Activated naive CD4-positive, alpha-beta T cell (primary cell): ENCODE data around the gene SCN1A.

Source experiments
- DNase-seq, 4 experiments: peaks; one replicate each; lab custom pipeline; 2025; lab: John Stamatoyannopoulos, UW

Gene SCN1A

DNA sequence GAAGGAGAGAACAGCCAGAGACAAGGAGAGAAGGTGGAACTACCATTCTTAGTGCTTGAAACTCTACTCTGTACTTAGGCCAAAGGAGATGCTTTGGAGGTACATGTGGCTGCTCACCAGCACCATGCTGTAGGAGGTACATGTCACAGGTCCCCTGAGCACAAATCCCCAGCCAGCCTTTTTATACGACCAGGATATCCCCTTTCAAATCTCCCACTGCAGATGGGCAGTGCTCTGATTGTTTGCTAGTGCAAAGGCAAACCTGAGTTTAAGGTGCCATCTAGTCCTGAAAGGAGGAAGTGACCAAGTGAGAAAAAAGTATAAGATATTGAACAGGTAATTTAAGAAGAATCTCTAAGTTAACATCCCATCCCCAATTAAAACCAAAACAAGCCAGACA, 157.2 kb downstream of the SCN1A start:
- no peak for DNase-seq

DNA sequence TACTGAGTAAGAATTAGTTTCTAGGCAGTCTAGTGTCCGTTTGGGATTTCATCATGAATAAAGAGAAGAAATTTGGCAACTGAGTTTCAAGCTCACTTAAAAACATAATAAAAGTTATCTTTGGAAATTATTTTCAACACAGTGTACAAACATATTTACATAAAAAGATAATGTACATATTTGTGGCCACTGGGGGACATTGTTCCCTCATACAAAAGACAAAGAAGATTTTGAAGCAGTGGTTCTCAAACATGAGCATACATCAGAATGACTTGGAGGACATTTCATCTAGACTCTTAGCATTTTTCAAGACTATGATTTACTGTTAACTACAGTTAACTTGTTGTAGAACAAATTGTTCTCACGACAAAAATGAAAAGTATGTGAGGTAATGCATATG, 158.6 kb downstream of the SCN1A start:
- no peak for DNase-seq

DNA sequence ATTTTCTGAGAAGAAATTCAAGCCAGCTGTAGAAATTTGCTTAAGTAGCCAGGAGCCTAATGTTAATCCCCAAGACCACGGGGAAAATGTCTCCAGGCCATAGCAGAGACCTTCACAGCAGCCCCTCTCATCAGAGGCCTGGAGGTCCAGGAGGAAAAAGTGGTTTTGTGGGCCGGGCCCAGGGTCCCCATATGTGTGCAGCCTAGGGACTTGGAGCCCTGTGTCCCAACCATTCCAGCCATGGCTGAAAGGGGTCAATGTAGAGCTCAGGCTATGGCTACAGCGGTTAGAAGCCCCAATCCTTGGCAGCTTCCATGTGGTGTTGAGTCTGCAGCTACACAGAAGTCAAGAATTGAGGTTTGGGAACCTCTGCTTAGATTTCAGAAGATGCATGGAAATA, 160.1 kb downstream of the SCN1A start:
- no peak for DNase-seq

DNA sequence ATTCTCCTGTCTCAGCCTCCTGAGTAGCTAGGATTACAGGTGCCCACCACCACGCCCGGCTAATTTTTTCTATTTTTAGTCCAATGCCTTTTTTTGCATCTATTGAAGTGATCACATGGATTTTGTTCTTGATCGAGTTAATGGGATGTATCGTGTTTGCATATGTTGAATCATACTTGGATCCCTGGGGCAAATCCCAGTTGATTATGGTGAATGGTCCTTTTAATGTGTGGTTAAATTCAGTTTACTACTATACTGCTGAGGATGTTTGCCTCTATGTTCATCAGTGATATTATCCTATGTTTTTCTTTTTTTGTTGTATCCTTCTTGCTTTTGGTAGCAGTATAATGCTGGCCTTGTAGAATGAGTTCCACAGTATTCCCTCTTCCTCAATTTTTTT, 166.0 kb downstream of the SCN1A start:
- no peak for DNase-seq

DNA sequence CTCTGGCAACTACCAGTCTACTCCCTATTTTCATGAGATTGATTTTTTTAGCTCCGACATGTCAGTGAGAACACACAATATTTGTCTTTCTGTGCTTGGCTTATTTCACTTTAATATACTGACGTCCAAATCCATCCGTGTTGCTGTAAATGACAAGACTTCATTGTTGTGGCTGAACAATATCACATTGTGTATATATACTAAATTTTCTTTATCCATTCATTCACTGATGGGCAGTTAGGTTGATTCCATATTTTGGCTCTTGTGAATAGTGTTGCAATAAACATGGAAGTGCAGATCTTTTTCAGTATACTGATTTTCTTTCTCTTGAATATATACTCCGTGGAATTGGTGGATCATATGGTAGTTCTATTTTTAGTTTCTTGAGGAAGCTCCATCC, 168.4 kb downstream of the SCN1A start:
- no peak for DNase-seq

DNA sequence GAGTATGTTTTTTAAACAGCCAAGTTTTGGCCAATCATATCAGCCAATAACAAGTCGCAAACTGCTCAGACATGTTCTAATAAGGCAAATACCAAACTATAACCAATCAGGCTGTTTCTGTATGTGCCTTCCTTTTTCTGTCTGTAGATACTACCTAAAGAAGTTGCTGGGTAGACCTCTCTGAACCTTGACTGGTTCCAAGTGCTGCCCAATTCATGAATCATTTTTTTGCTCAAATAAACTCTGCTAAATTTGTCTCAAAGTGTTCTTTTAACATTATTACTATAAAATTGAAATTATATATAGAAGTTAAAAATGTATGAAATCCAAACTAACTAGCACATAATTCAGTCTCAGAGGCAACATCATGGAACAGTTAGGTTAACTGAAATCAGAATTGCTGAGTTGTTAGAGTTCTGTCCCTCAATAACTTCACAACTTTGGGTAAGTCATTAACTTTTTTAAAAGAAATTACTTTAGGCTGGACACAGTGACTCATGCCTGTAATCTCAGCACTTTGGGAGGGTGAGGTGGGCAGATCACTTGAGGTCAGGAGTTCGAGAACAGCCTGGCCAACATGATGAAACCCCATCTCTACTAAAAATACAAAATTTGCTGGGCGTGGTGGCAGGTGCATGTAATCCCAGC, 169.4 kb downstream of the SCN1A start:
- no peak for DNase-seq

DNA sequence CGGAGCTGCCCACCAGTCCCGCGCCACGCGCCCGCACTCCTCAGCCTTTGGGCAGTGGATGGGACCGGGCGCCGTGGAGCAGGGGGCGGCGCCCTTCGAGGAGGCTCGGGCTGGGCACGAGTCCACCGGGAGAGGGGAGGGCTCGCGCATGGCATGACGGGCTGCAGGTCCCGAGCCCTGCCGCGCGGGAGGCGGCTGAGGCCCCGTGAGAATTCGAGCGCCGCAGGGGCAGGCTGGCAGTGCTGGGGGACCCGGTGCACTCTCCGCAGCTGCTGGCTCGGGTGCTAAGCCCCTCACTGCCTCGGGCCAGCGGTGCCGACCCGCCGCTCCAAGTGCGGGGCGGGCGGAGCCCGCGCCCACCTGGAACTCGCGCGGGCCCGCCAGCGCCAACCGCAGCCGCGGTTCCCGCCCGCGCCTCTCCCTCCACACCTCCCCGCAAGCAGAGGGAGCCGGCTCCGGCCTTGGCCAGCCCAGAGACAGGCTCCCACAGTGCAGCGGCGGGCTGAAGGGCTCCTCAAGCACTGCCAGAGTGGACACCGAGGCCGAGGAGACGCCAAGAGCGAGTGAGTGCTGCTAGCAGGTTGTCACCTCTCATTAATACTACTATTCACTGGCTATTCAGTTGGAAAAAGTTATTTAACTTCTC, 170.7 kb downstream of the SCN1A start:
- DNase-seq = no peak

DNA sequence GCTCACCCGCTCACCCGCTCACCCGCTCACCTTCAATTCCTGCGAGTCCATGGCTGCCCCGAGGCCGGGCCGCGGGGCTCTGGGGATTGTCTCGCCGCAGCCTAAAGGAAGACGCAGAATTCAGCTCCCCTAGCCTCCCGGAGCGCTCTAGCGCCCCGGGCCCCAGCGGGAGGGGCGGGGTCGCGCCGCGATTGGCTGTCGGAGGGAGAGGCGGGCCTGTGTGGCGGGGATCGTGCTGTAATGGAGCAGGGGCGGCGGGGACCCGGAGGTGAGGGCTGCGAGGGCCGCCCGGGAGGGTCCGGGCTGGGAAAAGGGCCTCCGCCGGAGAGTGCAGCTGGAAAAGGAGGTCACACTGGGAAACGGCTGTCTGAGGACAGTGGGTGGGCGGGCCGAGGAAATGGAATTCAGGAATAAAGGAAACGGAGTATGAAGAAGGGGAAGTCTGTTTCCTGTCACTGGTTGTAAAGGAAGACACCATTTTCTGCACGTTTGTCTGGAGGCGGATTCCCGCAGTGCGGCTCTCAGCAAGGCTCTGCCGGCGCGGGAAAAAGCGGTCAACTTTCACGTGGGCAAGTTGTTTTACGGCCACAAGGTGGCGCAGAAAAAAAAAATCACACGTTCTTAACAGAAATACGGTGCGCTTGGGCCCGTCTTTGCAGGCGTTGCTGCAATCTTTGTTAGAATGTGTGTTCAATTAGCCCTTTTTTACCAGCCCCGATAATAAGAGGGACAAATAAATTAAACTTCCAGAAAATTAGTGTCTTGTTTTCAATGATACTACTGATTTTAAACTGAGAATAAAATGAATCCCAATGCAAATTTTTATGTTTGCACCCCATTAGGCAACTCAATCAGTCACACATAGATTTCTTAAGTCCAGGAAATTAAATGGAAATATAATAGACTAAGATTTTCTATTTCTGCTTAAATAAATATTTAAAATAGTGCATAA, 173.9 kb downstream of the SCN1A start, which contains the start of gene TTC21B:
Gene TTC21B (minus strand): TSS at position 122 of the 952 bp plus-strand sequence. CDS start 71 bp downstream, at position 51.
- DNase-seq = peak; percentile 80 to 93 (median 84)

DNA sequence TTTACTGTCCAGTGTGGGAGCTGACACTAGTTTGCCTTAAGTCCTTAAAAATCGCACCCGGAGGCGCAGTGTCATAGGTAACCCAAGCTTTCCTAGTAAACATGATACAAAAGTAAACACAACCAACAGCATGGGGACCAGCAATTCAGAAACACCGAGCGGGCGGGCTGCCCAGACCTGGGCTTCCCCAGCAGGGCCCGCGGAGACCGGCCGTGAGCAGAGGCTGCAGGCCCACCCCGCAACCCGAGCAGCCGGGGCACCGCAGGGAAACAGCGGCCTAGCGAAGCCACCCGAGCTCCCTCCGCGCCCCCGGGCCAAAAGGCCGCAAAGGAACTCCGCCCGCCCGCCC, 174.5 kb downstream of the SCN1A start:
- no peak for DNase-seq

DNA sequence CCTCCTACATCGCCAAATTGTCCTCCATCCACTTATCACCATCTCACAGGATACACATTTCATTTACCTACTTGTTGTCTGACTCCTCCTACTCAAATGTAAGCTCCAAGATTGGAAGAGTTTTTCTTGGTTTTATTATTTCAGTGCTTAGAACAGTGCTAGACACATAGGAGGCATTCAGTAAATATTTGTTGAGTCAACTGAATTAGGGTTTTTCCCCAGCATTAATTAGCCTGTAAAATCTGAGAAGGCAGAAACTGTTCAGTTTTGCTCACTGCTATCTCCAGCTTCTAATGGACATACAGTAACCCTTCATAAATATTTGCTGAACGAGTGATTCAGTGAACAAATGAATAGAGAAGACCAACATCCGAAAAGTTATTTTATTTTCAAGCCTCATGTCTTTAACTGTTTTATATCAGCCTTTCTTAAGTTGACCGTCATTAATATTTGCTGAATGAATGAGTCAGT, 175.0 kb downstream of the SCN1A start:
- DNase-seq = no peak

DNA sequence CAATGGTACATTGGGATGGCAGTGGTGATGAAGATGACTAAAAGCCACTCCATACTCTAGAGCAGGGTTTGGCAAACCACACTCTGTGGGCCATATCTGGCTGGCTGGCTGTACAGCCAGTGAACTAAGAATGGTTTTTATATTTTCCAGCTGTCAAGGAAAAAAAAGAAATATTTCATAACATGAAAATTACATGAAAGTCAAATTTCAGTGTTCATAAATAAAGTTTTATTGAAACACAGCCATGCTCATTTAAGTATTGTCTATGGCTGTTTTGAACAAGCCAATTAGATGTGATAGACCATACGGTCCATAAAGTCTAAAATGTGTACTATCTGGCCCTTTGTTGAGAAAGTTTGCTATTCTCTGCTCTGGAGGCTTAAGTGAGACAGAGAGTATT, 175.7 kb downstream of the SCN1A start:
- no peak for DNase-seq

DNA sequence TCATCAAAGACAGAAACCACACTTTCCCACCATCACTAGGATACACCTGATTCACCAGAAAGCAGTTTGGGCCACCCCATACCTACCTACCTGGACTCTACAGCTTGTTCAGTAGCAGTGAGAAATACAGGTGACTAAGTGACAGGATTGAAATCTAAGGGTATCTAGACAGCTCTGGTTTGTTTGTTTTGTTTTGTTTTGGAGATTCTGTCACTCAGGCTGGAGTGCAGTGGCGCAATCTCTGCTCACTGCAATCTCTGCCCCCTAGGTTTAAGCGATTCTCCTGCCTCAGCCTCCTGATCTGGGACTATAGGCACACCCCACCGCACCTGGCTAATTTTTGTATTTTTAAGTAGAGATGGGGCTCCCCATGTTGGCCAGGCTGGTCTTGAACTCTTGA, 177.4 kb downstream of the SCN1A start:
- DNase-seq = no peak

DNA sequence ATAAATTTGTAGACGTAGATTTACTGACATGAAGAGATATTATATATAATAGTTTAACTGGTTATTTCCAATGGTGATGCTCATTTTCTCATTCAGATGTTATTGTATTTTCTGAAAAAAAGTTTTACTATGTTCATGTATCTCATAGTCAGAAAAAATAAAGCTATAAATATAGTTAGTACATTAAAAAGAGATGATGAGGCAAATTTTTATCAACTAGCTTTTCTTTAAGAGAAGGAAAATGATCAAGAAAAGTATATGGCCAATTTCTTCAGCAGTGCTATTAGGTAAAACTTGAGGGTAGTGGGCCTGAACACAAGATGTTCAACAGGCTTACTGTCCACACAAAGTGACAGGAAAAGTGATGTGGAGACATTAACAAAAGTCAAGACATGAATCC, 186.0 kb downstream of the SCN1A start:
- no peak for DNase-seq

DNA sequence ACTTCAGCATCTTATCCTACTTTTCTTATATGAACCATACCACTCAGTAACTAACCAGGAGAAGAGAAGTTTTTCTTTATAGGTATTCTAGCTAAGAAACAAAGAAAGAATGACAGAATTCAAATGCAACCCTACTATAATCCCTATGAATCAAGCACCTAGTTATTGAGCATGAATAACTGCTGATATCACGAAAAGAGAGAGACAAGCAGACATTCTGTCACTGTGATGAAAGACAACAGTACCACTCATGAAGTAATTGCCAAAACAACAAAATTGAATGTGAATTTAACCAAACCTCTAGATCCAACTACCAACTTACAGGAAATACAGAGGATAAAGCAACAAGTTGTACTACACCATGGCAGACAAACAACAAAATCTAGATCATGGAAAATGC, 189.6 kb downstream of the SCN1A start:
- no peak for DNase-seq
